ENCODE measurements around the gene CD36.

Gene CD36

DNA sequence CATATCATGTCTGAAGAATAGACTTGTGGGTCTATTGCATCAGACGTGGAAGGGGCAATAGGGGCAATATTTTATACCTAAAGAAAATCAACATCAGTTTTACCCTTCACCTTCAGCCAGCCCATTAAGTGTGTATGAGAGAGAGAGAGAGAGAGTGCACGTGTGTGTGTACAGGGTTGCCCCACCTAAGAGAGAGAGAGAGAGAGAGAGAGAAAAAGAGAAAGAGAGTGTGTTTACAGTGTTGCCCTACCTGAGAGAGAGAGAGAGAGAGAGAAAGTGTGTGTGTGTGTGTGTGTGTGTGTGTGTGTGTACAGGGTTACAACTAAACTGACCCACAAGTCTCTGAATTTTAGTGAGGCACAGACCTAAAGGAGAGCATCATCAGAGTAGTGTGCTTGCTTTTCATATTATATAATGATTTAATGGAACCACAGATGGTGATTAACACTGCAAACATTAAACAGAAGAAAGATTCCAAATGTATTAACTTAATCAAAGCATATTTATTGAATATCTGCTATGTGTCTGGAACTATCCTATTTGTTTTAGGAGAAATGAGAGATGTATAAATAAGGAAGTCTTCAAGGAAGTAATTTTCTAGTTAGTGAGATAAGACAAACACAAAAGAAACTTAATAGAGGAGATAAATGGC is 66.8 kb downstream of the CD36 start:
- no peak for DNase-seq (ENCODE audit: low spot score)

DNA sequence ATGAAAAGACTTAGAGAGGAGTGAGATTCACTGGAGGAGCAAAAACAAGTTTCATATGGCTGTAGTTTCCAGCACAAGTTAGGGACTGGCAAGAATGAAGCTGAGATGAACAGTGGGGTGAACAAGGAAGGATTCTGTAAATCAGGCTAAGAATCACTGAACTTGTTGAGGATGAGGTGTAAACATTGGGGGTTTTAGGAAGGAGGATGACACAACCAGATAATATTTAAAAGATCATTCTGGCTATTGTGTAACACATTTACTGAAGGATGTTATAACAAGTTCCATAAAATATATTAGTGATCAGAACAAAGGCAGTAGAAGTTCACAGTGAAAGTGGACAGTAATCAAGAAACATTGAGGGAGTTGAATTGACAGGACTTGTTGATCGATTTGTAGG is 68.9 kb downstream of the CD36 start:
- DNase-seq (ENCODE audit: low spot score): no peak

DNA sequence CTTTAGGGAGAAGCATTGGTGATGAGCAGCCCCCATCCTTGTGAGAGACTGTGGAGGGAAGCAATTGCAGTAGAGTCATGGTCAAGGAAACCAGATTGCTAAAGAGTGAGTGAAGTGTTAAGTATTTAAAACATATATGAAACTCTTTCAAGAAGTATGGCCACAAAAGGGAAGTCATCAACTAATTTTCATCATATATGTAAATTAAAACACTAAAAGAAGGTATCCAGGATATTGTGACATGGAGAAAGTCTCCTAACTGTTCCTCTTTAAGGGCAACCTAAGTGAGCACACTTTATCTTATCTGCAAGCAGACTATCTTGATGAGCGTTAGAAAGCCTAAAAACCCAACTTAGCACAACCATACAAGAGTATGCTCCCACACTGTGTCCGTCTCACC is 69.7 kb downstream of the CD36 start:
- DNase-seq (ENCODE audit: low spot score): no peak

DNA sequence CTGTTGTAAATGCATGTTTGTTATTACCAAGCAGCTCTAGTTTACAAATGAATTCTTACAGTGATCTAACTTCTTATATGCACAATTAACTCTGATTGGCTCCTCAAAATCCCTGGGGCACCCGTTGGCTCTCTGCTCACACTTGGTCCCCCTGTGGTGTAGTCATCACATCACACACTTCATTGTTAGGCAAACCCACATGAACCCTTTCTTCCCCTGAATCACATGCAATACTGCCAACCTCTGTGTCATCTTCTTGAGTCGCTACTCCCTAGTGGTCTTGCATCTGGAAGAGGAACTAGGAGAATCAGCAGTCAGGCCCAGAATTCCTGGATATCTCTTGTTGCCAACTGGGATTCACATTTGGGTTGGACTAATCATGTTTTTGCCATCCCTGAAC is 73.1 kb downstream of the CD36 start:
- DNase-seq (ENCODE audit: low spot score): no peak

DNA sequence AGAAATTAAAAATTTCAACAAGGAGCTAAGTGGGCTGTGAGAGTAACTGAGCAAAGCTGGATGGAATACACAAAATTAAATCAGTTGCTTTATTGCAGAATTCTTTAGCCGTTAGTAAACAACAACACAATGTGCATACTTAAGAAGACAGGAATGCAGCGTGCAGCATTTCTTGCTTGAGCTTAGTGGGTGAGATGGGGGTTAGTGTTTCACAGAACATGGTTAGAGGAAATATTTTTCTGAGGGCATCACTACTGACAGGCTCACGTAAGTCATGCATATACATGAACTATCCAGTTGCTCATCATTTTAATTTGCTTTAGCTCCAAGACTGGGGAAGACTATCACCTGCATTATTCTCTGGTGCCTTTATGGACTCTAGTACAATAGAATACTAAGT is 80.8 kb downstream of the CD36 start:
- DNase-seq (ENCODE audit: low spot score): no peak

DNA sequence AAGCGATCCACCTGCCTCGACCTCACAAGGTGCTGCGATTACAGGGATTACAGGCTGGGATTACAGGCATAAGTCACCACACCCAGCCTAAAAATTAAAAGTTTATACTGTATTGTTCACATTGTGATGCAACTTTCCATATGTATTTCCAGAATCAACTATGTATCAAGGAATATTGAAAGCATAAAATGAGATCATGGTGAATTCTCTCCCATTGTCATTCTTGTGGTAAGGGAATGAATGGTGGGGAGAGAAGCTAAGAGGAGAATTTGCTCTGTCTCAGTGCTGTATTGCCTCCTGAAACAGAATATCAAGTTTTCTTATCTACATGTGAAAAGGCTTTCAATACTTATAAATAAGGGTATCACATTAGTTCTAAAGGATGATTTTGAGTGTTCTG is 81.7 kb downstream of the CD36 start:
- no peak for DNase-seq (ENCODE audit: low spot score)

DNA sequence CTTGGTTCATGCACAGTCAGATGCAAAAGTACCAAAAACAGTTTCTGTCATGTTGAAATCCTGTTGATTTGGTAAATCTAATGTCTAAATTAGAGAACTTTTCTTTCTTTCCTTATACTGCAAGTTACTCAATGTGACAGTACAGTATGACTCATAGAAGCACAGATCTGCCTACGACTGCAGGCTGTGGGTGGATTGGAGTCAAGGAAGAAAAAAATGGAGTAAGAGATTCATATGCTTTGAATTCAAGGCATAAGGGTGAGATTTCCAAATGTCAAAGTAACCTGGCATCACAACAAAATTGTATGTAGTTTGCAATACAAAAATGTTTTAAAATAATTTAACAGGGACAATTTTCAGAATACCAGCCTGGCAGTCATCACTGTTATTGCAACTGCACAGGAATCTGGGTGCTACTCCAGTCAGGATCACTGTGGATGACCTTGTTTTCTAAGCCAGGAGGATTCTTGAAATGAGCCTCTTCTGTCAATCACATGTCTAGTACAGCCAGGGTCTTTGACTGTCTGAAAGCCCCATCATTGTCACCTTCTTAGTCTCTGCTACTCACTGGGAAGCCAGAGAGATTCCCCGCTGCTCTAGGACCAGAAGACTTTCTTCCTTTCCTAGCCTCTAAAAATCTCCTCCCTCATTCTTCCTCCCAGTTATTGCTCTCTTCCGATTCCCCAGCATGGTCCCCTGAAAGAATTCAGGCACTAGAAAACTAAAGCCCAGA is 83.6 kb downstream of the CD36 start:
- DNase-seq (ENCODE audit: low spot score): no peak

DNA sequence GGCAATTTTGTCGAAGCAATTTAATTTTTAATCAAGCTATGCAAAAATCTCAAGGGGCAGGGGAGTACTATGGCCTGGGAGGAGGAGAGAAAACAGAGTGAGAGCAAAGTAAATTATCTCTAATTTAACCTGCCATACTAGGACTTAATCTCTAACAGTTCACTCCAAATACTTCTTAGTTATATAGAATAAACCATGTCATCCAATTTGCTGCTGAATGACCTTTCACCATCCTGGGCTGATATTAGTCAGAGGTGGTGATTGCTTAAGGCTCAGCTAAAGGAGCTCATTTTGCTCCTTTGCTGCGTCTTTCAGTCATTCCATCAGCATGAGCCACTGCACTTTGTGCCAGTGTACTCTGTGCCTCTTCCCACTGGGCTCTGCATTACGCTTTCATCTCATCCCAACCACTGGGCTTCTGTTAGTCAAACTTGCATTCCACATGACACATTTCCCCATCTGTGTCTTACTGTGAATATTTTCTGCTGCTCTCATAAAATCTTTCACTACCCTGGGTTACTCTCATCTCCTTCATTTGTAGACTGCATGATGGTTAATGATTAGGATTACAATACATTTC is 84.3 kb downstream of the CD36 start:
- DNase-seq (ENCODE audit: low spot score): no peak

DNA sequence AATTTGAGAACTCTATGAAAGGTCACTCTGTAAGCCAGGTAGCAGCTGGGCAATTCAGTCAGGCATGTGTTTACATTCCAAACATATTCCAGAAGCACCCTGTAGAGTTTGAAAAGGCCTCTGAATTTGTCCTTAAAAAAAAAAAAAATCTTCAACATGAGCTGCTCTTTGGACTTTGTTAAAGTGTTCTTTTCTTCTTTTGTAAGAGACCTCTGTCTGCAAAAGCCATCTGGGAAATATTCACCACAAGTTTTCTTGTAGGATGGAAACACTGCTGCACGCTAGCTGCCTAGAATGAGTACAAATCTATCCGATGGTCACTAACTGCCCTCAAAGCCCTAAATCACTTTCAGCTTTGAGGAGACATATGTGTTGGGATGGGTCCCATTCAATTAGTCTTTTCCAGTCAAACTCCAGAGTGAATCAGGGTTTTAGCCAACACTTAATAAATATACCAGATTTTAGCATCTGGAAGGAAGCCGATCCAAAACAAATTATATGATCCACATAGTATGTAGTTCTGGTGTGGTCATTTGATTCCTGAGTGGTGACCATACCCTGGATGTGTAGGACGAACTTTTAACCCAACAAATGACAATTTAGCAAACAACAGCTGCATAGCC is 85.9 kb downstream of the CD36 start:
- no peak for DNase-seq (ENCODE audit: low spot score)

DNA sequence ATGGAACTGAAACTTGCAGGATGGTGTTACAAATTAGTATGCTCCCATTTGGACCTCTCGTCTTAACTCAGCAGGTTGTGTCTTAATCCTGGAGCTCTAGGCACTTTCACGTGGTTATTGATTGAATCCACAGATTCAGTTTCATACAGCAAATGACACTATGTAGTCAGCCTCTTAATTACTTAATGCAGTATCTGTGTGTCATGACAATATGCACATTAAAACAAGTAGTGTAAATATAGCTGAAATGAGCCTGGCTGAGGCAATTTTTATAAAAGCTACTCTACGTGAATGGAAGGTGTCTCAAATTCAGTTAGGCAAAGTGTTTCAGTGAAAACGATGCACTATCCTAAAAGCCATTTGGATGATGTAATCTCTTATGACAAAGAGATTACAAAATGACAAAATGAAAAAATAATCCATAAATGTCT is 86.8 kb downstream of the CD36 start:
- DNase-seq (ENCODE audit: low spot score): no peak

Measured in hematopoietic multipotent progenitor cell treated with erythropoietin and hydrocortisone succinate and interleukin-3 and kit ligand, for 15 days (in vitro differentiated cells).